WTC11 (cell line): Measurements from ENCODE around the gene LETMD1.

Experiments
- ATF2 ChIP-seq: sonication (generic); formaldehyde crosslinking; IDR thresholded peaks from 2 replicates; pipeline ENCODE4 v1.8.1; 2022; ENCODE audit warnings: low read depth, missing genetic modification reagents, borderline replicate concordance
- ESRRA ChIP-seq: sonication (generic); formaldehyde crosslinking; IDR thresholded peaks from 2 replicates; pipeline ENCODE4 v1.8.1; 2022; ENCODE audit warnings: mild to moderate bottlenecking, missing genetic modification reagents, borderline replicate concordance
- GABPB1 ChIP-seq: sonication (generic); formaldehyde crosslinking; IDR thresholded peaks from 2 replicates; pipeline ENCODE4 v1.8.1; 2023; ENCODE audit warnings: mild to moderate bottlenecking, missing genetic modification reagents
- KAT7 ChIP-seq: sonication (generic); formaldehyde crosslinking; IDR thresholded peaks from 2 replicates; pipeline ENCODE4 v1.8.1; 2023; ENCODE audit warnings: missing genetic modification reagents, mild to moderate bottlenecking, borderline replicate concordance
- MAX ChIP-seq: sonication (generic); formaldehyde crosslinking; IDR thresholded peaks from 2 replicates; pipeline ENCODE4 v1.8.0; 2022; ENCODE audit warnings: mild to moderate bottlenecking, missing genetic modification reagents
- NR2C2 ChIP-seq: sonication (generic); formaldehyde crosslinking; IDR thresholded peaks from 2 replicates; pipeline ENCODE4 v1.8.0; 2022; ENCODE audit warnings: mild to moderate bottlenecking, missing genetic modification reagents
- SP1 ChIP-seq: sonication (generic); formaldehyde crosslinking; conservative IDR thresholded peaks from 2 replicates; pipeline ENCODE4 v1.8.1; 2022; ENCODE audit warnings: missing genetic modification reagents
- TP53 ChIP-seq: sonication (generic); formaldehyde crosslinking; IDR thresholded peaks from 2 replicates; pipeline ENCODE4 v1.8.1; 2023; ENCODE audit warnings: mild to moderate bottlenecking, missing genetic modification reagents
- TF ChIP-seq, protein P1 (sequence below): fragments of 200-600 bp; IDR thresholded peaks from 2 replicates; pipeline ENCODE4 v1.8.0; 2022; ENCODE audit warnings: antibody characterized with exemption
- TF ChIP-seq, protein P2 (sequence below): sonication (generic); formaldehyde crosslinking; IDR thresholded peaks from 2 replicates; pipeline ENCODE4 v1.8.0; 2022; ENCODE audit warnings: mild to moderate bottlenecking, missing genetic modification reagents

DNA sequence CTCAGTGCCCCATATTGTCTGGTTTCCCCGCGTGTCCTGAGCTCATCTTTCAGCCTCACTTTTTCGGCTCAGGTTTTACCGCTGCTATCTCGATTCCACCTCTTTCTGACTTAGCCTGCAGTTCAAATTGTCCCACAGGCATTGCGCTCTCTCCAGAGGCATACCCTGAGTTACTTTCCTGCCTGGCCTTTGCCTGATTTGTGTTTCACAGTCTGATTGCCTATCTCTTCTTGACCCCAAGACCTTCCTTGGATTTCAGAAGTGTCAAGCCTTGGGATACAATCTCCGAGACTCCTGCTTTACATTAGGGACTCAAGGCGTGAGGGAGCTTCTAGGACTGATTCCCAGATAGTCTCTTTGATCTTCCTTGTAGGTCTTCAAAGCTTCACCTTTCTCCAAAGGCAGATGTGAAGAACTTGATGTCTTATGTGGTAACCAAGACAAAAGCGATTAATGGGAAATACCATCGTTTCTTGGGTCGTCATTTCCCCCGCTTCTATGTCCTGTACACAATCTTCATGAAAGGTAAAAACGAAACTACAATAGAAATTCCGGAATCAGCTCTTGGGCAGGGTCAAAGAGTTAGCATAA is 629 bp downstream of the LETMD1 start:
- TF ChIP-seq, protein P1, sequence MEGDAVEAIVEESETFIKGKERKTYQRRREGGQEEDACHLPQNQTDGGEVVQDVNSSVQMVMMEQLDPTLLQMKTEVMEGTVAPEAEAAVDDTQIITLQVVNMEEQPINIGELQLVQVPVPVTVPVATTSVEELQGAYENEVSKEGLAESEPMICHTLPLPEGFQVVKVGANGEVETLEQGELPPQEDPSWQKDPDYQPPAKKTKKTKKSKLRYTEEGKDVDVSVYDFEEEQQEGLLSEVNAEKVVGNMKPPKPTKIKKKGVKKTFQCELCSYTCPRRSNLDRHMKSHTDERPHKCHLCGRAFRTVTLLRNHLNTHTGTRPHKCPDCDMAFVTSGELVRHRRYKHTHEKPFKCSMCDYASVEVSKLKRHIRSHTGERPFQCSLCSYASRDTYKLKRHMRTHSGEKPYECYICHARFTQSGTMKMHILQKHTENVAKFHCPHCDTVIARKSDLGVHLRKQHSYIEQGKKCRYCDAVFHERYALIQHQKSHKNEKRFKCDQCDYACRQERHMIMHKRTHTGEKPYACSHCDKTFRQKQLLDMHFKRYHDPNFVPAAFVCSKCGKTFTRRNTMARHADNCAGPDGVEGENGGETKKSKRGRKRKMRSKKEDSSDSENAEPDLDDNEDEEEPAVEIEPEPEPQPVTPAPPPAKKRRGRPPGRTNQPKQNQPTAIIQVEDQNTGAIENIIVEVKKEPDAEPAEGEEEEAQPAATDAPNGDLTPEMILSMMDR: no peak
- TF ChIP-seq GABPB1 (CRISPR knock-in tag) (no peak), NR2C2 (CRISPR knock-in tag) (no peak), MAX (CRISPR knock-in tag) (no peak), TP53 (no peak), ATF2 (CRISPR knock-in tag) (no peak), SP1 (CRISPR knock-in tag) (no peak), KAT7 (CRISPR knock-in tag) (no peak), ESRRA (no peak)
- TF ChIP-seq, protein P2, sequence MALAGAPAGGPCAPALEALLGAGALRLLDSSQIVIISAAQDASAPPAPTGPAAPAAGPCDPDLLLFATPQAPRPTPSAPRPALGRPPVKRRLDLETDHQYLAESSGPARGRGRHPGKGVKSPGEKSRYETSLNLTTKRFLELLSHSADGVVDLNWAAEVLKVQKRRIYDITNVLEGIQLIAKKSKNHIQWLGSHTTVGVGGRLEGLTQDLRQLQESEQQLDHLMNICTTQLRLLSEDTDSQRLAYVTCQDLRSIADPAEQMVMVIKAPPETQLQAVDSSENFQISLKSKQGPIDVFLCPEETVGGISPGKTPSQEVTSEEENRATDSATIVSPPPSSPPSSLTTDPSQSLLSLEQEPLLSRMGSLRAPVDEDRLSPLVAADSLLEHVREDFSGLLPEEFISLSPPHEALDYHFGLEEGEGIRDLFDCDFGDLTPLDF (CRISPR knock-in tag): no peak
